ENCODE data around the gene C1orf122. TPM values are rescaled to one million over a fixed set of nuclear protein-coding genes. Genes with fewer than 3 reads are reported as not detected.
A peak's percentile ranks its signal among the peaks of the same experiment; 100 is the strongest.

The C1orf122 gene
- total RNA-seq (2014; rRNA removed; shearing (Covaris generic)) (56.7 and 68.3 TPM in 2 replicates), polyA plus RNA-seq (2016; fragmentation: Nextera tagmentation; extraction: Ambion mirVana) (32.8 and 40.5 TPM in 2 replicates)
- long read RNA-seq, transcript C1orf122-204 (3 exons, 1,234 nt) = major isoform, 17 of 23 reads
- long read RNA-seq, partial matches to known transcripts = 1 of 23 reads
- long read RNA-seq, other reads (novel, unspliced or antisense) = 1 of 23 reads

GRCh38 chr1:37807555-37808368, at the start of gene C1orf122, which contains the start of gene YRDC:
C1orf122 (plus strand) TSS chr1:37807790; CDS start chr1:37808405, 615 bp downstream.
YRDC (minus strand) TSS chr1:37808208; CDS start chr1:37808180, 28 bp downstream.
- H3K4me3 Mint-ChIP-seq = peak within 1 kb of the TSS; percentile 90

GRCh38 chr1:37759451-37759850, 48.1 kb upstream of the C1orf122 start:
- peaks cover 89% of the 10 kb centered on the region for H3K27me3 ChIP-seq (ENCODE audit: insufficient read depth)
- H4K20me1 ChIP-seq (replicated peaks; ENCODE audit: insufficient read depth) = no peaks in the 10 kb centered on the region; the same call in none of the 2 replicates
- H3F3A ChIP-seq (replicated peaks; ENCODE audit: low read depth) = no peaks in the 10 kb centered on the region
- Mint-ChIP-seq H3K36me3 (ENCODE audit: low read depth) (no peaks in the 10 kb centered on the region), H3K4me1 (peaks cover 4% of the 10 kb centered on the region), H3K9me3 (no peaks in the 10 kb centered on the region), H3K4me3 (no peak overlapping the region), H3K27ac (no peak overlapping the region), H3K27me3 (ENCODE audit: insufficient read depth, low read depth, poor library complexity) (peaks cover 52% of the 10 kb centered on the region)
- TF ChIP-seq EZH2phosphoT487 (IDR thresholded peaks at IDR 0.05; ENCODE audit: unreplicated experiment) (no peak), ETS1 (IDR thresholded peaks at IDR 0.05) (no peak), NANOG (IDR thresholded peaks at IDR 0.05; ENCODE audit: borderline replicate concordance) (no peak), EZH2 (IDR thresholded peaks at IDR 0.05; ENCODE audit: low read depth, unreplicated experiment) (no peak), ZNF331 (CRISPR knock-in tag; IDR thresholded peaks at IDR 0.05; ENCODE audit: low read depth) (no peak), JUNB (IDR thresholded peaks at IDR 0.05; ENCODE audit: unreplicated experiment) (no peak), CTCF (conservative IDR thresholded peaks at IDR 0.05; ENCODE audit: low read depth in 2 of 2) (no peak), CREB1 (CRISPR knock-in tag; IDR thresholded peaks at IDR 0.05; ENCODE audit: low read depth) (no peak), REST (IDR thresholded peaks at IDR 0.05; ENCODE audit: unreplicated experiment) (no peak)
- H3K4me3 ChIP-seq = no peak overlapping the region
- H2AFZ ChIP-seq = no peak overlapping the region
- H3K4me1 ChIP-seq (ENCODE audit: insufficient read depth) = peaks cover under 1% of the 10 kb centered on the region; the same call in 1 of the 2 replicates
- ATAC-seq = no peak
- H3K79me2 ChIP-seq (replicated peaks; ENCODE audit: insufficient read depth) = no peaks in the 10 kb centered on the region
- no peaks in the 10 kb centered on the region for H3K9me2 ChIP-seq (ENCODE audit: insufficient read depth)
- DNase-seq (ENCODE audit: low spot score) = no peak
- no peaks in the 10 kb centered on the region for H3K36me3 ChIP-seq (ENCODE audit: insufficient read depth)
- H3K27ac ChIP-seq (ENCODE audit: low read depth) = no peak overlapping the region
- no peak overlapping the region for H3K4me2 ChIP-seq

More at GRCh38 chr1:37807555-37808368, at the start of gene C1orf122, which contains the start of gene YRDC:
- Histone ChIP-seq H3K27me3 (ENCODE audit: insufficient read depth) (no peaks in the 10 kb centered on the region), H3K36me3 (ENCODE audit: insufficient read depth) (peaks cover 42% of the 10 kb centered on the region), H3F3A (replicated peaks; ENCODE audit: low read depth) (peaks cover 23% of the 10 kb centered on the region), H3K27ac (ENCODE audit: low read depth) (peak within 1 kb of the TSS; percentile 63), H2AFZ (no peak within 1 kb of the TSS), H3K4me1 (ENCODE audit: insufficient read depth) (peaks cover 13% of the 10 kb centered on the region), H4K20me1 (replicated peaks; ENCODE audit: insufficient read depth) (peaks cover 44% of the 10 kb centered on the region), H3K4me3 (peak within 1 kb of the TSS; percentile 100), H3K79me2 (replicated peaks; ENCODE audit: insufficient read depth) (peaks cover 42% of the 10 kb centered on the region), H3K4me2 (peak within 1 kb of the TSS; percentile 99), H3K9me2 (ENCODE audit: insufficient read depth) (no peaks in the 10 kb centered on the region)
- peak; percentile 90 for TF ChIP-seq CREB1 (CRISPR knock-in tag; IDR thresholded peaks at IDR 0.05; ENCODE audit: low read depth)
- peak; percentile 86 for TF ChIP-seq POLR2AphosphoS5 (IDR thresholded peaks at IDR 0.05; ENCODE audit: low read depth)
- TF ChIP-seq ZNF114 (CRISPR knock-in tag; IDR thresholded peaks at IDR 0.05) = no peak
- peak; percentile 71; the same call in 1 of the 2 replicates for TF ChIP-seq ETS1 (IDR thresholded peaks at IDR 0.05)
- TF ChIP-seq JUNB (IDR thresholded peaks at IDR 0.05; ENCODE audit: unreplicated experiment) = no peak
- Mint-ChIP-seq H3K27me3 (ENCODE audit: insufficient read depth, low read depth, poor library complexity) (peaks cover 3% of the 10 kb centered on the region), H3K9me3 (no peaks in the 10 kb centered on the region), H3K27ac (peak within 1 kb of the TSS; percentile 89), H3K4me1 (peaks cover 20% of the 10 kb centered on the region), H3K36me3 (ENCODE audit: low read depth) (peaks cover 58% of the 10 kb centered on the region)
- DNase-seq (ENCODE audit: low spot score) (peak; percentile 98), ATAC-seq (peak; percentile 87)
